Smooth muscle cell (in vitro differentiated cells): ENCODE measurements around the gene TPX2. TPM values are rescaled to one million over a fixed set of nuclear protein-coding genes. Genes with fewer than 3 reads are reported as not detected.

Experiments used
- DNase-seq: peaks from one replicate; lab custom pipeline; 2025; ENCODE audit not compliant: unreplicated experiment; lab: John Stamatoyannopoulos, UW
- H2AFZ ChIP-seq: fragments of 200-600 bp; sonication (generic); 2 replicates; pipeline ENCODE4 v1.6.0; 2016; ENCODE audit warnings: antibody characterized with exemption, low read depth, mild to moderate bottlenecking
- H3F3A ChIP-seq: fragments of 200-600 bp; sonication (generic); 2 replicates; pipeline ENCODE4 v1.6.0; 2017; ENCODE audit warnings: antibody characterized with exemption, low read depth
- H3K27ac ChIP-seq: fragments of 200-600 bp; sonication (generic); 2 replicates; pipeline ENCODE4 v1.5.1; 2016; ENCODE audit warnings: low read depth, mild to moderate bottlenecking
- H3K27me3 ChIP-seq: fragments of 200-600 bp; sonication (generic); 2 replicates; pipeline ENCODE4 v1.6.1; 2016; ENCODE audit warnings: low read depth, mild to moderate bottlenecking
- H3K36me3 ChIP-seq: fragments of 200-600 bp; sonication (generic); 2 replicates; pipeline ENCODE4 v1.5.1; 2016; ENCODE audit warnings: low read depth
- H3K4me1 ChIP-seq: fragments of 200-600 bp; sonication (generic); 2 replicates; pipeline ENCODE4 v1.5.1; 2016; ENCODE audit warnings: low read depth
- H3K4me2 ChIP-seq: fragments of 200-600 bp; sonication (generic); 2 replicates; pipeline ENCODE4 v1.6.0; 2016; ENCODE audit warnings: mild to moderate bottlenecking
- H3K4me3 ChIP-seq: fragments of 200-600 bp; sonication (generic); 2 replicates; pipeline ENCODE4 v1.5.1; 2016; ENCODE audit warnings: mild to moderate bottlenecking
- H3K79me2 ChIP-seq: fragments of 200-600 bp; sonication (generic); 2 replicates; pipeline ENCODE4 v1.6.0; 2016; ENCODE audit warnings: low read depth, mild to moderate bottlenecking
- H3K9ac ChIP-seq: fragments of 200-600 bp; sonication (generic); 2 replicates; pipeline ENCODE4 v1.6.0; 2016; ENCODE audit warnings: low read depth
- H3K9me3 ChIP-seq: fragments of 200-600 bp; sonication (generic); replicated peaks from 2 replicates; pipeline ENCODE4 v1.5.1; 2016; ENCODE audit warnings: low read depth
- H4K20me1 ChIP-seq: fragments of 200-600 bp; sonication (generic); 2 replicates; pipeline ENCODE4 v1.6.0; 2016; ENCODE audit warnings: low read depth
- WGBS: methylation state at CpG from one replicate; pipeline ENCODE4 v1.1.7; 2016; ENCODE audit warnings: low lambda C conversion rate; 5-methylcytosine and 5-hydroxymethylcytosine counted together
- polyA plus RNA-seq: library from polyadenylated mRNA; unstranded; fragments of >200 nt; fragmentation: Nextera tagmentation; extraction: Ambion mirVana; gene quantifications from 2 replicates; pipeline ENCODE4 v1.2.1, GENCODE V29; 2016
- total RNA-seq: library from RNA; depleted of rRNA; stranded (reverse); fragments of >200 nt; gene quantifications from 2 replicates; pipeline ENCODE4 v1.2.3, GENCODE V29; 2014
- TF ChIP-seq, protein P1 (sequence below): fragments of 200-600 bp; sonication (generic); IDR thresholded peaks from 2 replicates; pipeline ENCODE4 v1.5.1; 2017; ENCODE audit warnings: borderline replicate concordance, mild to moderate bottlenecking, antibody characterized with exemption; ENCODE audit not compliant: insufficient read depth, poor library complexity, severe bottlenecking

TPX2 gene
- total and polyA plus RNA-seq, 2 experiments from 2014 or later = 21.7 to 24.5 TPM

DNA sequence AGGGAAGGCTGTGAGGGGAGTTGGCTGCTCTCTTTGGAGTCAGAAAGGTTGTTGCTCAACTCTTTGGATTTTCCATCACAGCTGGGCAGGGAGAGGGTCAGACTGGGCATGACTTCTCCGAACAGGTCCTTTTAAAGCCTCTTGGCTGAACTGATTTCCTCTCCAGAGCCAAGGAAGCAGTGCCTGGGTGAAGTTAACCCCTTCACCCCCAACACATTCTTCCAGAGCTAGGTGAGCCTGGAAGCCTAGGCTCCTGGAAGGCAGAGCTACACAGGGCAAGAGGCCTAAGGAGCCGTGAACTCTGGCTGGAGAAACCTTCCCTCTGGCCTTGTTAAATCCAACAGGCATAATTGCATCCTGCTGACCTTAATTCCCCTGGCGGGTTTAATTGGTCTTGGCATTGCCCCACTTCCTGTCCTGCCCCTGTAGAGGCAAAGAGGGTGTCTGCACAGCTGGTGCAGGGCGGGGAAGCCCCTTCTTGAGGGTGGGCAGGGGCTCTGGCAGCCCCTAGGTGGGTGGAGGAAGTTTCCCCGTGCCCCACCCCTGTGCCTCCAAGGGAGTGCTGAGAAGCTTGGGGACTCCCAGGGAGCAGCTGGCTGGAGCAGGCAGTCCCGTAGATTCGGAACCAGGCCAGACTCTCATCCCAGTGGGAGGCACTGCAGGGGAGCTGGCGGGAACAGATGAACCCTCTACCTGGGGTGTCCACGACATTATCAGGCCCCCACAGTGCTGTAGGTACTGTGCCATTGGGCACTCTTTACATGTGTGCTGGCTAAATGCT lies 76.5 kb downstream of the TPX2 start:
- Histone ChIP-seq H4K20me1 (no peaks in the 10 kb centered on the region), H2AFZ (no peak overlapping the region), H3K27me3 (no peaks in the 10 kb centered on the region), H3K4me2 (no peak overlapping the region), H3K9ac (no peak overlapping the region), H3K4me1 (no peaks in the 10 kb centered on the region), H3K27ac (no peak overlapping the region), H3F3A (no peaks in the 10 kb centered on the region), H3K36me3 (no peaks in the 10 kb centered on the region), H3K9me3 (no peaks in the 10 kb centered on the region), H3K4me3 (no peak overlapping the region), H3K79me2 (no peaks in the 10 kb centered on the region)
- no peak for DNase-seq
- TF ChIP-seq, protein P1, sequence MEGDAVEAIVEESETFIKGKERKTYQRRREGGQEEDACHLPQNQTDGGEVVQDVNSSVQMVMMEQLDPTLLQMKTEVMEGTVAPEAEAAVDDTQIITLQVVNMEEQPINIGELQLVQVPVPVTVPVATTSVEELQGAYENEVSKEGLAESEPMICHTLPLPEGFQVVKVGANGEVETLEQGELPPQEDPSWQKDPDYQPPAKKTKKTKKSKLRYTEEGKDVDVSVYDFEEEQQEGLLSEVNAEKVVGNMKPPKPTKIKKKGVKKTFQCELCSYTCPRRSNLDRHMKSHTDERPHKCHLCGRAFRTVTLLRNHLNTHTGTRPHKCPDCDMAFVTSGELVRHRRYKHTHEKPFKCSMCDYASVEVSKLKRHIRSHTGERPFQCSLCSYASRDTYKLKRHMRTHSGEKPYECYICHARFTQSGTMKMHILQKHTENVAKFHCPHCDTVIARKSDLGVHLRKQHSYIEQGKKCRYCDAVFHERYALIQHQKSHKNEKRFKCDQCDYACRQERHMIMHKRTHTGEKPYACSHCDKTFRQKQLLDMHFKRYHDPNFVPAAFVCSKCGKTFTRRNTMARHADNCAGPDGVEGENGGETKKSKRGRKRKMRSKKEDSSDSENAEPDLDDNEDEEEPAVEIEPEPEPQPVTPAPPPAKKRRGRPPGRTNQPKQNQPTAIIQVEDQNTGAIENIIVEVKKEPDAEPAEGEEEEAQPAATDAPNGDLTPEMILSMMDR = no peak
- WGBS = 72% methylated on average over 9 of the region's 9 CpGs

DNA sequence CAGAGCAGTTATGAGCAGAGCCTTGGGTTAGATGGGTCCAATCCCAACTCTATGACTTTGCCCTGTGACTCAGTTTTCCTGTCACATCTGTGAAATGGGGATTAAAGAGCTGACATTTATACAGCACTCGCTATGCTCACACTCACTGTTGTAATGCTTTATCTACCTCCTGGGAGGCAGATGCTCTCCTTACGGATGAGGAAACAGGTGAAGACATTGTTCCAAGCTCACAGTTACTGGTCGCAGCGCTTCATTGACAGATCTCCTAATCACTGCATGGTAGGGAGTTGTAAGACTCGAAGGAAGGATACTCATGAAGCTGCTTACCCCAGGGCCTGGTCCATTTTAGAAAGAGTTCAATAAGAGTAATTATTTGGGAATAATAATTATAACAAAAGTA lies 77.1 kb downstream of the TPX2 start:
- 92% methylated on average over 5 of the region's 5 CpGs for WGBS
- TF ChIP-seq, protein P1 = no peak
- no peak for DNase-seq
- no peak overlapping the region for H3K4me2 ChIP-seq
- no peaks in the 10 kb centered on the region for H3K9me3 ChIP-seq
- no peaks in the 10 kb centered on the region for H3F3A ChIP-seq
- no peaks in the 10 kb centered on the region for H3K4me1 ChIP-seq
- H4K20me1 ChIP-seq = no peaks in the 10 kb centered on the region
- H3K4me3 ChIP-seq = no peak overlapping the region
- no peaks in the 10 kb centered on the region for H3K27me3 ChIP-seq
- H3K79me2 ChIP-seq = no peaks in the 10 kb centered on the region
- H3K9ac ChIP-seq = no peak overlapping the region
- H3K36me3 ChIP-seq = no peaks in the 10 kb centered on the region
- H2AFZ ChIP-seq = no peak overlapping the region
- H3K27ac ChIP-seq = no peak overlapping the region

DNA sequence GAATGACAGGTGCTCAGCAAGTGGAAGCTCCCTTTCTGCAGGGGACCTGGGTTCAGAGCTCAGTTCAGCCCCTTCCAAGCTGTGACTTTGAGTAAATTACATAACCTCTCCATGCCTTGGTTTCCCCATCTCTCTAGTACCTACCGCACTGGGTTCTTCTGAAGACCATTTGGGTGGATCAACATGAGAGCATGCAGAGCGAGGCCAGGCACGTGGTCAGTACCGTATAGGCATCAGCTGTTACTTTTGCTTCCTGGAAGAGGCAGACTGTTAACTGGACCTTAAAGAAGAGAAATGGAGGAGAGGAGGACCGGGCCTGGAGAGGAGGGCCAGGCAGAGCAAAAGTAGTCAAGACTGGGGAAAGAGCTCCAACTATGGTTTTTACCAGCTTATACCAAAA lies 78.4 kb downstream of the TPX2 start:
- Histone ChIP-seq H3K9ac (no peak overlapping the region), H3K36me3 (no peaks in the 10 kb centered on the region), H3K27me3 (no peaks in the 10 kb centered on the region), H4K20me1 (no peaks in the 10 kb centered on the region), H2AFZ (no peak overlapping the region), H3F3A (no peaks in the 10 kb centered on the region), H3K27ac (no peak overlapping the region), H3K4me3 (no peak overlapping the region), H3K4me1 (no peaks in the 10 kb centered on the region), H3K4me2 (no peak overlapping the region), H3K79me2 (no peaks in the 10 kb centered on the region), H3K9me3 (no peaks in the 10 kb centered on the region)
- WGBS = 93% methylated on average over 5 of the region's 5 CpGs
- TF ChIP-seq, protein P1 = no peak
- no peak for DNase-seq
